ENCODE results near the gene SRF. TPM values are rescaled to one million over a fixed set of nuclear protein-coding genes. Genes with fewer than 3 reads are reported as not detected.

Gene SRF
- total RNA-seq, 1 experiment from 2014 or later: 25.4 TPM

GRCh38 chr6:43178150-43178549 is 7.1 kb downstream of the SRF start:
- H4K20me1 ChIP-seq (ENCODE audit: insufficient read depth): peaks cover 8% of the 10 kb centered on the region; the same call in 1 of the 2 replicates
- H2AFZ ChIP-seq: no peak overlapping the region
- no peaks in the 10 kb centered on the region for H3K27me3 ChIP-seq (ENCODE audit: insufficient read depth, low read depth)
- H3K27ac ChIP-seq: no peak overlapping the region
- CTCF ChIA-PET: interaction anchor here (0.7 kb wide), 1 partner anchor 87 kb away, joined by 7 read pairs; no protein-coding TSS in a partner anchor
- H3K4me1 ChIP-seq (replicated peaks; ENCODE audit: insufficient read depth): peaks cover 38% of the 10 kb centered on the region
- intact Hi-C loops (cut with micrococcal nuclease; ENCODE audit: unreplicated experiment): loop anchor here (10.0 kb wide), 1 partner anchor 317 kb away; no protein-coding TSS in a partner anchor
- H3K9me2 ChIP-seq (ENCODE audit: insufficient read depth): no peaks in the 10 kb centered on the region
- no peak overlapping the region for H3K4me3 ChIP-seq
- TF ChIP-seq CTCF (conservative IDR thresholded peaks at IDR 0.05) (no peak), EZH2 (IDR thresholded peaks at IDR 0.05; ENCODE audit: low read depth) (no peak)
- POLR2A ChIA-PET (ENCODE audit: unreplicated experiment): interaction anchor here (0.6 kb wide), 1 partner anchor 458 kb away, joined by 4 read pairs; no protein-coding TSS in a partner anchor
- no peaks in the 10 kb centered on the region for H3K9me3 ChIP-seq (ENCODE audit: insufficient read depth, low read depth)
- H3F3A ChIP-seq (ENCODE audit: insufficient read depth, low read depth): peaks cover 35% of the 10 kb centered on the region
- no peak for DNase-seq
- no TSS peak for BruUV-seq (replicated peaks)
- peaks cover 9% of the 10 kb centered on the region; the same call in 1 of the 2 replicates for H3K36me3 ChIP-seq (ENCODE audit: low read depth)
- no peak overlapping the region for H3K4me2 ChIP-seq
- H3K79me2 ChIP-seq (ENCODE audit: low read depth): peaks cover 21% of the 10 kb centered on the region

DNA sequence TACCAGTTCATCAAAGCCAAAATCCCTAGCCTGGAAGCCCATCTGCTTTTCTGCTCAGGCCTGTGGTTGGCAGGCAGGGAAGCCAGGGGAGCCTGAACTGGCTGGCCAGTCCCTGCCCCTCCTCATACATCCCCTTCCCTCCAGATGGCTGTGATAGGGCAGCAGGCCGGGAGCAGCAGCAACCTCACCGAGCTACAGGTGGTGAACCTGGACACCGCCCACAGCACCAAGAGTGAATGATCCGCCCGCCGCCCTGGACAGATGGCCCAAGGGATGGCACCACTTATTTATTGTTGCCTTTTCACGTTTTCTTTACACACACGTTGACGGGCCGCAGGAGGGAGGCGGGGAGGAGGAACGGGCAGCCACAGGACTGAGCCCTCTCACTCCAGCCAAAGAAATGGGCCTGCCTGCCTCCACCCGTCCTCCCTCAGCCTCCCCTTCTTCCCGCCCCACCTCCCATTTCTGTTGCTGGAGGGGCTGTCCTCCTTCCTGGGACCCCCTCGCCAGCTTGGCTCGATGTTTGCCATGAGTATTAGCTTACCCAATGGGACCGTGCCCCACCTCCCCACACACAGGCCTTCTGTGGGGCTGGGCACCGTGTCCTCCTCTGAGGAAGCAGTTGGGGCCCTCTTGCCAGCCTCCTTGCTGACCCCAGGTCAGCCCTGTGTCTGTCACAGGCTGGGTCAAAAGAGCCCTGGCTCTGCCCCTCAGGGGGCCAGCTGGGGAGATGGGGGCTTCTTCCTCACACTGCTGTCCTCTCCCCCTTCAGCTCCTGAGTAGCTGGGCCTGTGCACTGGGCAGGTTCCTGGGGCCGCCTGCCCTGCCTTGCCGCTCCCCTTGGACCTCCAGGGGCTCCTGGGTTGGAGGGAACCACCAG is 8.1 kb downstream of the SRF start:
- Histone ChIP-seq H4K20me1 (ENCODE audit: insufficient read depth) (no peaks in the 10 kb centered on the region), H3K79me2 (ENCODE audit: low read depth) (peaks cover 11% of the 10 kb centered on the region; the same call in 1 of the 2 replicates), H3K4me2 (no peak overlapping the region), H3K9me2 (ENCODE audit: insufficient read depth) (no peaks in the 10 kb centered on the region), H3K4me3 (no peak overlapping the region), H3K36me3 (ENCODE audit: low read depth) (peaks cover 9% of the 10 kb centered on the region; the same call in 1 of the 2 replicates), H2AFZ (no peak overlapping the region), H3F3A (ENCODE audit: insufficient read depth, low read depth) (peaks cover 25% of the 10 kb centered on the region; the same call in 1 of the 2 replicates), H3K9me3 (ENCODE audit: insufficient read depth, low read depth) (no peaks in the 10 kb centered on the region), H3K4me1 (replicated peaks; ENCODE audit: insufficient read depth) (peaks cover 31% of the 10 kb centered on the region), H3K27me3 (ENCODE audit: insufficient read depth, low read depth) (no peaks in the 10 kb centered on the region), H3K27ac (no peak overlapping the region)
- ChIA-PET CTCF (interaction anchor here (0.6 kb wide), 1 partner anchor 226 kb away, joined by 4 read pairs; no protein-coding TSS in a partner anchor), POLR2A (ENCODE audit: unreplicated experiment) (no interaction called here)
- intact Hi-C loops (cut with micrococcal nuclease; ENCODE audit: unreplicated experiment): loop anchor here (10.0 kb wide), 1 partner anchor 316 kb away; no protein-coding TSS in a partner anchor
- no TSS peak for BruUV-seq (replicated peaks)
- TF ChIP-seq CTCF (conservative IDR thresholded peaks at IDR 0.05) (no peak), EZH2 (IDR thresholded peaks at IDR 0.05; ENCODE audit: low read depth) (no peak)
- DNase-seq: no peak

GRCh38 chr6:43180058-43180457 is 9.0 kb downstream of the SRF start:
- no peaks in the 10 kb centered on the region for H3K9me3 ChIP-seq (ENCODE audit: insufficient read depth, low read depth)
- ChIA-PET POLR2A (ENCODE audit: unreplicated experiment) (interaction anchor here (0.6 kb wide), 1 partner anchor 106 kb away, joined by 4 read pairs; no protein-coding TSS in a partner anchor), CTCF (no interaction called here)
- DNase-seq: no peak
- TF ChIP-seq CTCF (conservative IDR thresholded peaks at IDR 0.05): no peak
- no peak for TF ChIP-seq EZH2 (IDR thresholded peaks at IDR 0.05; ENCODE audit: low read depth)
- H3K4me2 ChIP-seq: no peak overlapping the region
- no peak overlapping the region for H3K27ac ChIP-seq
- no peaks in the 10 kb centered on the region for H3K9me2 ChIP-seq (ENCODE audit: insufficient read depth)
- peaks cover 24% of the 10 kb centered on the region for H3K4me1 ChIP-seq (replicated peaks; ENCODE audit: insufficient read depth)
- H3F3A ChIP-seq (ENCODE audit: insufficient read depth, low read depth): peaks cover 22% of the 10 kb centered on the region; the same call in 1 of the 2 replicates
- no peaks in the 10 kb centered on the region for H4K20me1 ChIP-seq (ENCODE audit: insufficient read depth)
- no peak overlapping the region for H3K4me3 ChIP-seq
- no peaks in the 10 kb centered on the region for H3K27me3 ChIP-seq (ENCODE audit: insufficient read depth, low read depth)
- intact Hi-C loops (cut with micrococcal nuclease; ENCODE audit: unreplicated experiment): no loop called here
- H2AFZ ChIP-seq: no peak overlapping the region
- peaks cover 10% of the 10 kb centered on the region; the same call in 1 of the 2 replicates for H3K79me2 ChIP-seq (ENCODE audit: low read depth)
- BruUV-seq (replicated peaks): no TSS peak
- H3K36me3 ChIP-seq (ENCODE audit: low read depth): peaks cover 8% of the 10 kb centered on the region; the same call in 1 of the 2 replicates
